T-helper 1 cell treated with Interleukin-12 subunit alpha and Interleukin-12 subunit beta and Interleukin-4 antibody, amounts not matched to agents 30 μg/mL and 1 μg/mL, for 36 hours (primary cell): ENCODE results near the gene MED12L.

Source experiments
- H3K27ac Mint-ChIP-seq: one replicate; pipeline ENCODE4 v1.8.0; 2021; ENCODE audit warnings: mild to moderate bottlenecking, mixed read lengths
- H3K27me3 Mint-ChIP-seq: one replicate; pipeline ENCODE4 v1.8.0; 2021; ENCODE audit warnings: low read depth, mixed read lengths
- H3K36me3 Mint-ChIP-seq: one replicate; pipeline ENCODE4 v1.8.0; 2021; ENCODE audit warnings: low read depth, mixed read lengths
- H3K4me1 Mint-ChIP-seq: one replicate; pipeline ENCODE4 v1.8.0; 2021; ENCODE audit warnings: low read depth, mixed read lengths
- H3K4me3 Mint-ChIP-seq: one replicate; pipeline ENCODE4 v1.8.0; 2021; ENCODE audit warnings: mild to moderate bottlenecking, moderate library complexity, mixed read lengths
- H3K9me3 Mint-ChIP-seq: one replicate; pipeline ENCODE4 v1.8.0; 2021; ENCODE audit warnings: mixed read lengths

MED12L gene

GRCh38 chr3:151135541-151136337 is 50.3 kb downstream of the MED12L start:
- H3K9me3 Mint-ChIP-seq = peaks cover 4% of the 10 kb centered on the region
- H3K4me1 Mint-ChIP-seq = peaks cover 22% of the 10 kb centered on the region
- peak overlapping the region; percentile 88 for H3K27ac Mint-ChIP-seq
- no peaks in the 10 kb centered on the region for H3K36me3 Mint-ChIP-seq
- peak overlapping the region; percentile 19 for H3K4me3 Mint-ChIP-seq
- peaks cover 20% of the 10 kb centered on the region for H3K27me3 Mint-ChIP-seq

- no peaks in the 10 kb centered on the region for H3K36me3 Mint-ChIP-seq
- no peaks in the 10 kb centered on the region for H3K4me1 Mint-ChIP-seq
- no peak overlapping the region for H3K4me3 Mint-ChIP-seq
- H3K9me3 Mint-ChIP-seq = peaks cover 4% of the 10 kb centered on the region
- H3K27me3 Mint-ChIP-seq = peaks cover 33% of the 10 kb centered on the region
- H3K27ac Mint-ChIP-seq = no peak overlapping the region
Measured at GRCh38 chr3:151142929-151143328, 57.5 kb downstream of the MED12L start.

- no peaks in the 10 kb centered on the region for H3K36me3 Mint-ChIP-seq
- no peak overlapping the region for H3K27ac Mint-ChIP-seq
- no peak overlapping the region for H3K4me3 Mint-ChIP-seq
- H3K27me3 Mint-ChIP-seq = peaks cover 29% of the 10 kb centered on the region
- no peaks in the 10 kb centered on the region for H3K9me3 Mint-ChIP-seq
- H3K4me1 Mint-ChIP-seq = no peaks in the 10 kb centered on the region
Measured at GRCh38 chr3:151144016-151144415, 58.6 kb downstream of the MED12L start.

GRCh38 chr3:151144760-151145159 is 59.3 kb downstream of the MED12L start:
- Mint-ChIP-seq H3K27ac (no peak overlapping the region), H3K36me3 (no peaks in the 10 kb centered on the region), H3K9me3 (no peaks in the 10 kb centered on the region), H3K27me3 (peaks cover 30% of the 10 kb centered on the region), H3K4me1 (no peaks in the 10 kb centered on the region), H3K4me3 (no peak overlapping the region)

GRCh38 chr3:151145713-151146070 is 60.2 kb downstream of the MED12L start:
- Mint-ChIP-seq H3K9me3 (no peaks in the 10 kb centered on the region), H3K27me3 (peaks cover 34% of the 10 kb centered on the region), H3K27ac (no peak overlapping the region), H3K4me1 (no peaks in the 10 kb centered on the region), H3K4me3 (no peak overlapping the region), H3K36me3 (no peaks in the 10 kb centered on the region)

- no peak overlapping the region for H3K27ac Mint-ChIP-seq
- H3K9me3 Mint-ChIP-seq = no peaks in the 10 kb centered on the region
- H3K4me3 Mint-ChIP-seq = no peak overlapping the region
- H3K4me1 Mint-ChIP-seq = no peaks in the 10 kb centered on the region
- peaks cover 34% of the 10 kb centered on the region for H3K27me3 Mint-ChIP-seq
- no peaks in the 10 kb centered on the region for H3K36me3 Mint-ChIP-seq
Measured at GRCh38 chr3:151146071-151146730, 60.7 kb downstream of the MED12L start.

GRCh38 chr3:151146731-151147091 is 61.2 kb downstream of the MED12L start:
- Mint-ChIP-seq H3K4me1 (no peaks in the 10 kb centered on the region), H3K36me3 (no peaks in the 10 kb centered on the region), H3K4me3 (no peak overlapping the region), H3K27ac (no peak overlapping the region), H3K27me3 (peaks cover 34% of the 10 kb centered on the region), H3K9me3 (no peaks in the 10 kb centered on the region)

- H3K4me3 Mint-ChIP-seq = no peak overlapping the region
- no peak overlapping the region for H3K27ac Mint-ChIP-seq
- H3K36me3 Mint-ChIP-seq = no peaks in the 10 kb centered on the region
- H3K4me1 Mint-ChIP-seq = no peaks in the 10 kb centered on the region
- no peaks in the 10 kb centered on the region for H3K9me3 Mint-ChIP-seq
- peaks cover 29% of the 10 kb centered on the region for H3K27me3 Mint-ChIP-seq
Measured at GRCh38 chr3:151147299-151147698, 61.8 kb downstream of the MED12L start.

- Mint-ChIP-seq H3K4me3 (no peak overlapping the region), H3K36me3 (no peaks in the 10 kb centered on the region), H3K27ac (no peak overlapping the region), H3K27me3 (peaks cover 17% of the 10 kb centered on the region), H3K9me3 (no peaks in the 10 kb centered on the region), H3K4me1 (peaks cover 3% of the 10 kb centered on the region)
Measured at GRCh38 chr3:151152455-151153079, 67.1 kb downstream of the MED12L start.

GRCh38 chr3:151154566-151154965 is 69.1 kb downstream of the MED12L start:
- no peak overlapping the region for H3K27ac Mint-ChIP-seq
- H3K4me3 Mint-ChIP-seq = no peak overlapping the region
- peaks cover 3% of the 10 kb centered on the region for H3K4me1 Mint-ChIP-seq
- H3K9me3 Mint-ChIP-seq = no peaks in the 10 kb centered on the region
- peaks cover 12% of the 10 kb centered on the region for H3K27me3 Mint-ChIP-seq
- no peaks in the 10 kb centered on the region for H3K36me3 Mint-ChIP-seq

- peaks cover 8% of the 10 kb centered on the region for H3K27me3 Mint-ChIP-seq
- no peaks in the 10 kb centered on the region for H3K9me3 Mint-ChIP-seq
- no peak overlapping the region for H3K27ac Mint-ChIP-seq
- no peak overlapping the region for H3K4me3 Mint-ChIP-seq
- H3K36me3 Mint-ChIP-seq = no peaks in the 10 kb centered on the region
- H3K4me1 Mint-ChIP-seq = peaks cover 3% of the 10 kb centered on the region
Measured at GRCh38 chr3:151155409-151156128, 70.1 kb downstream of the MED12L start.

GRCh38 chr3:151156618-151157216 is 71.3 kb downstream of the MED12L start:
- Mint-ChIP-seq H3K27ac (no peak overlapping the region), H3K9me3 (no peaks in the 10 kb centered on the region), H3K27me3 (peaks cover 8% of the 10 kb centered on the region), H3K36me3 (no peaks in the 10 kb centered on the region), H3K4me3 (no peak overlapping the region), H3K4me1 (peaks cover 3% of the 10 kb centered on the region)

GRCh38 chr3:151159806-151160205 is 74.3 kb downstream of the MED12L start:
- H3K27ac Mint-ChIP-seq = no peak overlapping the region
- peaks cover 8% of the 10 kb centered on the region for H3K27me3 Mint-ChIP-seq
- no peaks in the 10 kb centered on the region for H3K9me3 Mint-ChIP-seq
- no peaks in the 10 kb centered on the region for H3K36me3 Mint-ChIP-seq
- no peak overlapping the region for H3K4me3 Mint-ChIP-seq
- H3K4me1 Mint-ChIP-seq = peaks cover 3% of the 10 kb centered on the region

GRCh38 chr3:151165226-151165625 is 79.8 kb downstream of the MED12L start:
- H3K4me3 Mint-ChIP-seq = no peak overlapping the region
- no peaks in the 10 kb centered on the region for H3K36me3 Mint-ChIP-seq
- no peaks in the 10 kb centered on the region for H3K9me3 Mint-ChIP-seq
- no peaks in the 10 kb centered on the region for H3K27me3 Mint-ChIP-seq
- H3K27ac Mint-ChIP-seq = no peak overlapping the region
- peaks cover 14% of the 10 kb centered on the region for H3K4me1 Mint-ChIP-seq
